HL-60 (cell line): Measurements from ENCODE around the gene CYP1A1.

ENCODE experiments used
- DNase-seq, 2 experiments: peaks; one replicate each; pipeline ENCODE4 v3.0.0-alpha.2; 2010 to 2020; ENCODE audit warnings: low read depth in 1 of 2, low spot score in 1 of 2
- H3K27ac ChIP-seq: fragments of 250-450 bp; sonication (Bioruptor Pico); replicated peaks from 2 replicates; pipeline ENCODE4 v1.5.1; 2020; ENCODE audit warnings: mild to moderate bottlenecking, moderate library complexity
- H3K27me3 ChIP-seq: fragments of 250-450 bp; sonication (Bioruptor Pico); 2 replicates; pipeline ENCODE4 v1.5.1; 2021; ENCODE audit warnings: mild to moderate bottlenecking, moderate library complexity; ENCODE audit not compliant: insufficient read depth, poor library complexity, severe bottlenecking
- H3K4me3 ChIP-seq: replicated peaks from 2 replicates; pipeline ENCODE4 v1.5.1; 2011; ENCODE audit warnings: mild to moderate bottlenecking, control low read depth, low read length; ENCODE audit not compliant: insufficient read depth
- GABPA ChIP-seq: IDR thresholded peaks from 2 replicates; pipeline ENCODE4 v1.6.1; 2012; ENCODE audit warnings: low read depth
- POLR2AphosphoS5 ChIP-seq: IDR thresholded peaks from 2 replicates; pipeline ENCODE4 v1.6.1; 2012; ENCODE audit warnings: low read depth
- SPI1 ChIP-seq: IDR thresholded peaks from 2 replicates; pipeline ENCODE4 v1.6.1; 2012; ENCODE audit warnings: low read depth, mild to moderate bottlenecking, borderline replicate concordance
- TF ChIP-seq, protein P1 (sequence below): IDR thresholded peaks from 2 replicates; pipeline ENCODE4 v1.6.1; 2012; ENCODE audit warnings: low read depth; ENCODE audit not compliant: insufficient replicate concordance
- TF ChIP-seq, protein P2 (sequence below): IDR thresholded peaks from one replicate; pipeline ENCODE4 v1.5.1; 2011; ENCODE audit warnings: low read length, control low read depth, inconsistent platforms; ENCODE audit not compliant: insufficient read depth

Gene CYP1A1

DNA sequence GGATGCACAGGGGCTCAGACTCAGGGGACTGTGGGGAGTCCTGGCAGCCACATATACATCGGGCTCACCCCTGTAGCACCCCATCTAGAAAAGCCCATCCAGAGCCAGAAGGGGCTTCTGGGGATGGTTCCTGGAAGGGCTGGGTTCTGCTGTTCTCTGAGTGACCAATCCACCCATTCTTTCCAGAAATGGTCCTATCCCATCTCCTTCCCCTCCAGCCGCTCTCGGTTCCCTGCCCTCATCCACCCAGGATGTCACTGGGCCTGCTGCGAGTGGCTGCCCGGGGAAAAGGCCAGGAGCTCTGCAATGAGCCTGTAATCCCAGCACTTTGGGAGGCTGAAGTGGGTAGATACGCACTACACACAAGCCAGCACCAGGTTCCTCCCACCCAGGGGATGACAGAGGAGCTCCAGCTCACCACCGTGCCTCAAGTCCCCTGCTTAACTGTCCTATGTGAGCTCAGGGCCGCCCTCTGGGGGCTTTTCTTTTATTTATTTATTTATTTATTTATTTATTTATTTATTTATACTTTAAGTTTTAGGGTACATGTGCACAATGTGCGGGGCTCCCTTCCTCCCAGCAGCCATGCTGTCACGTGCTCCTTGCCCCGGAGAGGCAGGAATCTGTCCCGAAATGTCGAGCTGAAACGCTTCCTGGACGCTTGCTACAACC, 42.9 kb upstream of the CYP1A1 start:
- Histone ChIP-seq H3K4me3 (no peak overlapping the region), H3K27ac (no peak overlapping the region), H3K27me3 (no peaks in the 10 kb centered on the region)
- DNase-seq, result no peak
- no peak for TF ChIP-seq POLR2AphosphoS5
- TF ChIP-seq GABPA, result no peak
- TF ChIP-seq, protein P1, sequence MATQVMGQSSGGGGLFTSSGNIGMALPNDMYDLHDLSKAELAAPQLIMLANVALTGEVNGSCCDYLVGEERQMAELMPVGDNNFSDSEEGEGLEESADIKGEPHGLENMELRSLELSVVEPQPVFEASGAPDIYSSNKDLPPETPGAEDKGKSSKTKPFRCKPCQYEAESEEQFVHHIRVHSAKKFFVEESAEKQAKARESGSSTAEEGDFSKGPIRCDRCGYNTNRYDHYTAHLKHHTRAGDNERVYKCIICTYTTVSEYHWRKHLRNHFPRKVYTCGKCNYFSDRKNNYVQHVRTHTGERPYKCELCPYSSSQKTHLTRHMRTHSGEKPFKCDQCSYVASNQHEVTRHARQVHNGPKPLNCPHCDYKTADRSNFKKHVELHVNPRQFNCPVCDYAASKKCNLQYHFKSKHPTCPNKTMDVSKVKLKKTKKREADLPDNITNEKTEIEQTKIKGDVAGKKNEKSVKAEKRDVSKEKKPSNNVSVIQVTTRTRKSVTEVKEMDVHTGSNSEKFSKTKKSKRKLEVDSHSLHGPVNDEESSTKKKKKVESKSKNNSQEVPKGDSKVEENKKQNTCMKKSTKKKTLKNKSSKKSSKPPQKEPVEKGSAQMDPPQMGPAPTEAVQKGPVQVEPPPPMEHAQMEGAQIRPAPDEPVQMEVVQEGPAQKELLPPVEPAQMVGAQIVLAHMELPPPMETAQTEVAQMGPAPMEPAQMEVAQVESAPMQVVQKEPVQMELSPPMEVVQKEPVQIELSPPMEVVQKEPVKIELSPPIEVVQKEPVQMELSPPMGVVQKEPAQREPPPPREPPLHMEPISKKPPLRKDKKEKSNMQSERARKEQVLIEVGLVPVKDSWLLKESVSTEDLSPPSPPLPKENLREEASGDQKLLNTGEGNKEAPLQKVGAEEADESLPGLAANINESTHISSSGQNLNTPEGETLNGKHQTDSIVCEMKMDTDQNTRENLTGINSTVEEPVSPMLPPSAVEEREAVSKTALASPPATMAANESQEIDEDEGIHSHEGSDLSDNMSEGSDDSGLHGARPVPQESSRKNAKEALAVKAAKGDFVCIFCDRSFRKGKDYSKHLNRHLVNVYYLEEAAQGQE, result no peak
- TF ChIP-seq, protein P2, sequence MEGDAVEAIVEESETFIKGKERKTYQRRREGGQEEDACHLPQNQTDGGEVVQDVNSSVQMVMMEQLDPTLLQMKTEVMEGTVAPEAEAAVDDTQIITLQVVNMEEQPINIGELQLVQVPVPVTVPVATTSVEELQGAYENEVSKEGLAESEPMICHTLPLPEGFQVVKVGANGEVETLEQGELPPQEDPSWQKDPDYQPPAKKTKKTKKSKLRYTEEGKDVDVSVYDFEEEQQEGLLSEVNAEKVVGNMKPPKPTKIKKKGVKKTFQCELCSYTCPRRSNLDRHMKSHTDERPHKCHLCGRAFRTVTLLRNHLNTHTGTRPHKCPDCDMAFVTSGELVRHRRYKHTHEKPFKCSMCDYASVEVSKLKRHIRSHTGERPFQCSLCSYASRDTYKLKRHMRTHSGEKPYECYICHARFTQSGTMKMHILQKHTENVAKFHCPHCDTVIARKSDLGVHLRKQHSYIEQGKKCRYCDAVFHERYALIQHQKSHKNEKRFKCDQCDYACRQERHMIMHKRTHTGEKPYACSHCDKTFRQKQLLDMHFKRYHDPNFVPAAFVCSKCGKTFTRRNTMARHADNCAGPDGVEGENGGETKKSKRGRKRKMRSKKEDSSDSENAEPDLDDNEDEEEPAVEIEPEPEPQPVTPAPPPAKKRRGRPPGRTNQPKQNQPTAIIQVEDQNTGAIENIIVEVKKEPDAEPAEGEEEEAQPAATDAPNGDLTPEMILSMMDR, result no peak
- no peak for TF ChIP-seq SPI1

DNA sequence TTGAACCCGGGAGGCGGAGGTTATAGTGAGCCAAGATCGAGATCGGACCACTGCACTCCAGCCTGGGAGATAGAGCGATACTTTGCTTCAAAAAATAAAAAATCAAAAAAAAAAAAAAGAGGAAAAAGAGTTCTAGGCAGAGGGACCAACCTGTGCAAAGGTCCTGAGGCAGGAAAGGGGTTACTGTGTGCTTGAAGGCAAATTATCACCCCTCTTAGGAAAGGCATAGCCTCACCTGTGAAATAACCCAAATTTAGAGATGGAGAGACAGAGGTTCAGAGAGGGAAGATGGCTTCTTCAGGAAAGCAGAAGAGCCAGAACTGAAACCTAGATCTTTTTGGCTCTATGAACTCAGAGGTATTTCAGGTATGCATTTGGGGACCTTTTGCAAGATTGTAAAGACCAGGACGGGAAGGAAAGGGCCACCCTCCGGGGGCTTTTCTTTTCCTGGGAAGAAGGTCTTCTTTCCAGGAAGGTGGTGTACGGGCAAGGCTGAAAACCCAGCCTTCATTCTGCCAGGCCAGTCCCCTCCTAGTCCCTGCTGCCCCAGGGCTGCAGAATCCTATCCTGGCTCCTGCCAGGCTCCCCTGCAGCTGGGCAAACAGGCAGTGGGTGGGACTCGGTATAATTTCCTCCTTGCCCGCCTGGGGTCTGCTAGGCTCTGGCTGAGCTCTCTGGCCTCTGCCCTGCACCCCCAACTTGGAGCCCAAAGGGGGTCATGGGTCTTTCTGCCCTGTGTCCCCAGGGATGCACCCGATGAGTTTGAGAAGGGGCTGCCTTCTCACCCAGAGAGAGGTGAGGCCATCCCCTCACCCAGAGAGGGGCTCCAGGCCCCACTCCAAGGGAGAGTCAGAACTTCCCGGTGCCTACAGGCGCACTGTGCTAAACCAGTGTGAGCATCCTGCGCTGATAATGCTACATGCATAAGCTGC, 42.1 kb upstream of the CYP1A1 start:
- no peak overlapping the region for H3K4me3 ChIP-seq
- DNase-seq, result no peak
- TF ChIP-seq SPI1 (no peak), POLR2AphosphoS5 (no peak), GABPA (no peak)
- TF ChIP-seq, protein P2, result no peak
- TF ChIP-seq, protein P1, result no peak
- H3K27me3 ChIP-seq, result no peaks in the 10 kb centered on the region
- H3K27ac ChIP-seq, result no peak overlapping the region

DNA sequence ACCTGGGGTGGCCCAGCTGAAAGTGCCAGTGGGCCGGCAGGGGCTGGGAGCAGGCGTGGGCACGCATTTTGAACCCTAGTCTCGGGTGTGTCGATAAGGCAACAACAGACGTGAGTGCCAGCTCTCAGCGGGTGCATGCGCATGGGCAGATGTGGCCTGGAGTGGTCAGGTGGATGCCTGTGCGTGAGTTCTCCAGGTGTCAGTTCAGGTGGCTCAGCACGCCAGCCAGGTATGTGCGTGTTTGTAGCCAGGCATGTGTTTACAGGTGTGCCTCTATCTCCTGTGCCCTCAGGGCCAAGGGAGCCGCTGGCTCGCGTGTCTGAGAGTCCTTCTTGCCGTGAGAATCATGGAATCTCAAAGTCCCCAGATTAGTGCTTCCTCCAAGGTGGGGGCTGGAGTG, 38.1 kb upstream of the CYP1A1 start:
- DNase-seq, result no peak
- Histone ChIP-seq H3K4me3 (no peak overlapping the region), H3K27me3 (no peaks in the 10 kb centered on the region), H3K27ac (no peak overlapping the region)
- TF ChIP-seq SPI1 (no peak), GABPA (no peak), POLR2AphosphoS5 (no peak)
- TF ChIP-seq, protein P2, result no peak
- TF ChIP-seq, protein P1, result no peak
